Rectal smooth muscle tissue (tissue), 1 donor: ENCODE measurements around the gene TBC1D19.
"Not testable (repeated sequence)": the region's sequence is repeated elsewhere in the genome, so short reads cannot be mapped to it uniquely, and the experiment has no call there.

Experiments
- H3K27ac ChIP-seq: one replicate; pipeline ENCODE4 v1.7.0; 2013; ENCODE audit warnings: low read depth, low read length, inconsistent platforms
- H3K27me3 ChIP-seq: one replicate; pipeline ENCODE4 v1.7.0; 2013; ENCODE audit warnings: low read length; ENCODE audit not compliant: control insufficient read depth, insufficient read depth
- H3K36me3 ChIP-seq: one replicate; pipeline ENCODE4 v1.7.0; 2013; ENCODE audit warnings: low read length; ENCODE audit not compliant: control insufficient read depth, insufficient read depth
- H3K4me1 ChIP-seq: one replicate; pipeline ENCODE4 v1.7.0; 2013; ENCODE audit warnings: low read length; ENCODE audit not compliant: control insufficient read depth, insufficient read depth
- H3K4me3 ChIP-seq: one replicate; pipeline ENCODE4 v1.7.0; 2013; ENCODE audit warnings: low read length
- H3K9ac ChIP-seq: one replicate; pipeline ENCODE4 v1.7.0; 2013; ENCODE audit warnings: low read length

Gene TBC1D19

GRCh38 chr4:26647523-26648224 lies 63.8 kb downstream of the TBC1D19 start:
- no peaks in the 10 kb centered on the region for H3K36me3 ChIP-seq
- H3K27me3 ChIP-seq: no peaks in the 10 kb centered on the region
- H3K4me1 ChIP-seq: no peaks in the 10 kb centered on the region
- no peak overlapping the region for H3K9ac ChIP-seq
- no peak overlapping the region for H3K4me3 ChIP-seq
- no peak overlapping the region for H3K27ac ChIP-seq

- Histone ChIP-seq H3K27ac (no peak overlapping the region), H3K36me3 (no peaks in the 10 kb centered on the region), H3K4me3 (no peak overlapping the region), H3K27me3 (no peaks in the 10 kb centered on the region), H3K9ac (no peak overlapping the region), H3K4me1 (no peaks in the 10 kb centered on the region)
Measured at GRCh38 chr4:26648260-26648659, 64.4 kb downstream of the TBC1D19 start.

- no peak overlapping the region for H3K4me3 ChIP-seq
- no peaks in the 10 kb centered on the region for H3K36me3 ChIP-seq
- H3K27me3 ChIP-seq: no peaks in the 10 kb centered on the region
- no peak overlapping the region for H3K27ac ChIP-seq
- H3K4me1 ChIP-seq: no peaks in the 10 kb centered on the region
- H3K9ac ChIP-seq: no peak overlapping the region
Measured at GRCh38 chr4:26660261-26660660, 76.4 kb downstream of the TBC1D19 start.

- Histone ChIP-seq H3K4me3 (no peak overlapping the region), H3K36me3 (no peaks in the 10 kb centered on the region), H3K9ac (no peak overlapping the region), H3K27ac (no peak overlapping the region), H3K4me1 (no peaks in the 10 kb centered on the region), H3K27me3 (no peaks in the 10 kb centered on the region)
Measured at GRCh38 chr4:26663888-26664287, 80.0 kb downstream of the TBC1D19 start.

- Histone ChIP-seq H3K4me1 (no peaks in the 10 kb centered on the region), H3K36me3 (no peaks in the 10 kb centered on the region), H3K27me3 (no peaks in the 10 kb centered on the region), H3K27ac (no peak overlapping the region), H3K4me3 (no peak overlapping the region), H3K9ac (no peak overlapping the region)
Measured at GRCh38 chr4:26670903-26671537, 87.1 kb downstream of the TBC1D19 start.

GRCh38 chr4:26679040-26679695 lies 95.3 kb downstream of the TBC1D19 start:
- not testable (repeated sequence) for H3K4me3 ChIP-seq, H3K36me3 ChIP-seq, H3K4me1 ChIP-seq, H3K9ac ChIP-seq, H3K27ac ChIP-seq, H3K27me3 ChIP-seq

GRCh38 chr4:26682436-26682835 lies 98.6 kb downstream of the TBC1D19 start:
- Histone ChIP-seq H3K9ac (no peak overlapping the region), H3K4me1 (no peaks in the 10 kb centered on the region), H3K4me3 (no peak overlapping the region), H3K27ac (no peak overlapping the region), H3K36me3 (peaks cover 2% of the 10 kb centered on the region), H3K27me3 (no peaks in the 10 kb centered on the region)

GRCh38 chr4:26685250-26685649 lies 101.4 kb downstream of the TBC1D19 start:
- no peak overlapping the region for H3K9ac ChIP-seq
- peaks cover 2% of the 10 kb centered on the region for H3K36me3 ChIP-seq
- H3K27me3 ChIP-seq: no peaks in the 10 kb centered on the region
- no peaks in the 10 kb centered on the region for H3K4me1 ChIP-seq
- H3K27ac ChIP-seq: no peak overlapping the region
- no peak overlapping the region for H3K4me3 ChIP-seq

GRCh38 chr4:26687728-26688127 lies 103.8 kb downstream of the TBC1D19 start:
- Histone ChIP-seq H3K27me3 (no peaks in the 10 kb centered on the region), H3K9ac (no peak overlapping the region), H3K4me3 (no peak overlapping the region), H3K27ac (no peak overlapping the region), H3K4me1 (no peaks in the 10 kb centered on the region), H3K36me3 (peaks cover 2% of the 10 kb centered on the region)

- no peak overlapping the region for H3K4me3 ChIP-seq
- H3K27me3 ChIP-seq: no peaks in the 10 kb centered on the region
- no peak overlapping the region for H3K27ac ChIP-seq
- H3K9ac ChIP-seq: no peak overlapping the region
- H3K36me3 ChIP-seq: no peaks in the 10 kb centered on the region
- H3K4me1 ChIP-seq: no peaks in the 10 kb centered on the region
Measured at GRCh38 chr4:26690506-26690905, 106.6 kb downstream of the TBC1D19 start.

- no peak overlapping the region for H3K9ac ChIP-seq
- no peaks in the 10 kb centered on the region for H3K36me3 ChIP-seq
- no peaks in the 10 kb centered on the region for H3K27me3 ChIP-seq
- no peak overlapping the region for H3K4me3 ChIP-seq
- H3K27ac ChIP-seq: no peak overlapping the region
- H3K4me1 ChIP-seq: no peaks in the 10 kb centered on the region
Measured at GRCh38 chr4:26692014-26692726, 108.3 kb downstream of the TBC1D19 start.

GRCh38 chr4:26694131-26694530 lies 110.2 kb downstream of the TBC1D19 start:
- not testable (repeated sequence) for H3K9ac ChIP-seq, H3K4me1 ChIP-seq, H3K27me3 ChIP-seq, H3K4me3 ChIP-seq, H3K36me3 ChIP-seq, H3K27ac ChIP-seq
